MCF 10A (cell line): ENCODE results near the gene PRDM10. TPM values are rescaled to one million over a fixed set of nuclear protein-coding genes. Genes with fewer than 3 reads are reported as not detected.

Experiments
- BruUV-seq: library from RNA; stranded (reverse); fragments of 400-500 nt; replicated peaks from 2 replicates; lab custom pipeline; 2021; lab: Mats Ljungman, UMichigan
- CTCF ChIA-PET: fragments of 300-600 bp; sonication (Branson Sonifier 250); formaldehyde crosslinking; extraction: SDS; loops from one replicate; lab custom pipeline; 2021; ENCODE audit warnings: antibody characterized with exemption, inconsistent platforms; lab: Yijun Ruan, JAX
- POLR2A ChIA-PET: fragments of 300-600, 350-650 bp; sonication (Branson Sonifier 250); formaldehyde crosslinking; extraction: SDS; loops from one replicate; lab custom pipeline; 2020; ENCODE audit warnings: antibody characterized with exemption, inconsistent platforms; lab: Yijun Ruan, JAX
- DNase-seq: peaks from one replicate; pipeline ENCODE4 v3.0.0-alpha.2; 2018; ENCODE audit not compliant: unreplicated experiment
- H3K27ac Mint-ChIP-seq: one replicate; pipeline ENCODE4 v1.8.0; 2022; ENCODE audit warnings: mild to moderate bottlenecking, low read depth, mixed read lengths; ENCODE audit not compliant: unreplicated experiment
- H3K27me3 Mint-ChIP-seq: one replicate; pipeline ENCODE4 v1.8.0; 2022; ENCODE audit warnings: mixed read lengths; ENCODE audit not compliant: insufficient read depth, unreplicated experiment
- H3K36me3 Mint-ChIP-seq: one replicate; pipeline ENCODE4 v1.8.0; 2022; ENCODE audit warnings: mild to moderate bottlenecking, moderate library complexity, mixed read lengths; ENCODE audit not compliant: insufficient read depth, unreplicated experiment
- H3K4me1 Mint-ChIP-seq: one replicate; pipeline ENCODE4 v1.8.0; 2022; ENCODE audit warnings: mixed read lengths; ENCODE audit not compliant: insufficient read depth, unreplicated experiment
- H3K4me3 Mint-ChIP-seq: one replicate; pipeline ENCODE4 v1.8.0; 2022; ENCODE audit warnings: mild to moderate bottlenecking, moderate library complexity, mixed read lengths; ENCODE audit not compliant: unreplicated experiment
- H3K9me3 Mint-ChIP-seq: one replicate; pipeline ENCODE4 v1.8.0; 2022; ENCODE audit warnings: mixed read lengths; ENCODE audit not compliant: unreplicated experiment
- intact Hi-C: fragments of 100-400 bp; cut with micrococcal nuclease; formaldehyde crosslinking; loops from 2 replicates; pipeline ENCODE4 v1.14.1; 2022
- total RNA-seq: library from RNA; stranded (reverse); gene quantifications from 2 replicates; pipeline ENCODE4 v1.2.3, GENCODE V29; 2022
- TF ChIP-seq, protein P1 (sequence below): fragments of 200-600 bp; IDR thresholded peaks from one replicate; pipeline ENCODE4 v1.8.0; 2022; ENCODE audit warnings: antibody characterized with exemption, mild to moderate bottlenecking; ENCODE audit not compliant: unreplicated experiment

PRDM10 gene
- total RNA-seq, 1 experiment from 2014 or later, result 5.1 TPM

GRCh38 chr11:129917231-129917630 lies 85.4 kb downstream of the PRDM10 start:
- Mint-ChIP-seq H3K9me3 (no peaks in the 10 kb centered on the region), H3K27ac (no peak overlapping the region), H3K27me3 (no peaks in the 10 kb centered on the region), H3K36me3 (peaks cover 38% of the 10 kb centered on the region), H3K4me1 (no peaks in the 10 kb centered on the region), H3K4me3 (no peak overlapping the region)
- ChIA-PET POLR2A (no interaction called here), CTCF (interaction anchor here (0.5 to 1.1 kb wide), 3 partner anchors 13 to 132 kb away, joined by 3 to 5 read pairs (median 3); no protein-coding TSS in a partner anchor)
- no TSS peak for BruUV-seq
- intact Hi-C loops, result no loop called here
- TF ChIP-seq, protein P1, sequence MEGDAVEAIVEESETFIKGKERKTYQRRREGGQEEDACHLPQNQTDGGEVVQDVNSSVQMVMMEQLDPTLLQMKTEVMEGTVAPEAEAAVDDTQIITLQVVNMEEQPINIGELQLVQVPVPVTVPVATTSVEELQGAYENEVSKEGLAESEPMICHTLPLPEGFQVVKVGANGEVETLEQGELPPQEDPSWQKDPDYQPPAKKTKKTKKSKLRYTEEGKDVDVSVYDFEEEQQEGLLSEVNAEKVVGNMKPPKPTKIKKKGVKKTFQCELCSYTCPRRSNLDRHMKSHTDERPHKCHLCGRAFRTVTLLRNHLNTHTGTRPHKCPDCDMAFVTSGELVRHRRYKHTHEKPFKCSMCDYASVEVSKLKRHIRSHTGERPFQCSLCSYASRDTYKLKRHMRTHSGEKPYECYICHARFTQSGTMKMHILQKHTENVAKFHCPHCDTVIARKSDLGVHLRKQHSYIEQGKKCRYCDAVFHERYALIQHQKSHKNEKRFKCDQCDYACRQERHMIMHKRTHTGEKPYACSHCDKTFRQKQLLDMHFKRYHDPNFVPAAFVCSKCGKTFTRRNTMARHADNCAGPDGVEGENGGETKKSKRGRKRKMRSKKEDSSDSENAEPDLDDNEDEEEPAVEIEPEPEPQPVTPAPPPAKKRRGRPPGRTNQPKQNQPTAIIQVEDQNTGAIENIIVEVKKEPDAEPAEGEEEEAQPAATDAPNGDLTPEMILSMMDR, result no peak
- no peak for DNase-seq

GRCh38 chr11:129911298-129911697 lies 91.3 kb downstream of the PRDM10 start:
- no peak overlapping the region for H3K27ac Mint-ChIP-seq
- intact Hi-C loops, result no loop called here
- no peak for DNase-seq
- POLR2A ChIA-PET, result no interaction called here
- no peaks in the 10 kb centered on the region for H3K27me3 Mint-ChIP-seq
- TF ChIP-seq, protein P1, result no peak
- H3K4me1 Mint-ChIP-seq, result no peaks in the 10 kb centered on the region
- H3K36me3 Mint-ChIP-seq, result peaks cover 62% of the 10 kb centered on the region
- no TSS peak for BruUV-seq
- CTCF ChIA-PET, result interaction anchor here (0.7 to 1.3 kb wide), 2 partner anchors 18 to 98 kb away, joined by 3 to 6 read pairs; no protein-coding TSS in a partner anchor
- H3K9me3 Mint-ChIP-seq, result no peaks in the 10 kb centered on the region
- H3K4me3 Mint-ChIP-seq, result no peak overlapping the region

GRCh38 chr11:129910360-129910759 lies 92.3 kb downstream of the PRDM10 start:
- POLR2A ChIA-PET, result interaction anchor here (1.4 kb wide), 2 partner anchors 11 to 91 kb away, joined by 3 read pairs; no protein-coding TSS in a partner anchor
- no peak for DNase-seq
- no peak overlapping the region for H3K27ac Mint-ChIP-seq
- H3K4me3 Mint-ChIP-seq, result no peak overlapping the region
- H3K36me3 Mint-ChIP-seq, result peaks cover 62% of the 10 kb centered on the region
- TF ChIP-seq, protein P1, result no peak
- no peaks in the 10 kb centered on the region for H3K4me1 Mint-ChIP-seq
- H3K9me3 Mint-ChIP-seq, result no peaks in the 10 kb centered on the region
- BruUV-seq, result no TSS peak
- no peaks in the 10 kb centered on the region for H3K27me3 Mint-ChIP-seq
- CTCF ChIA-PET, result interaction anchor here (0.5 to 1.7 kb wide), 10 partner anchors 11 to 236 kb away, joined by 3 to 10 read pairs (median 4); no protein-coding TSS in a partner anchor
- intact Hi-C loops, result no loop called here

DNA sequence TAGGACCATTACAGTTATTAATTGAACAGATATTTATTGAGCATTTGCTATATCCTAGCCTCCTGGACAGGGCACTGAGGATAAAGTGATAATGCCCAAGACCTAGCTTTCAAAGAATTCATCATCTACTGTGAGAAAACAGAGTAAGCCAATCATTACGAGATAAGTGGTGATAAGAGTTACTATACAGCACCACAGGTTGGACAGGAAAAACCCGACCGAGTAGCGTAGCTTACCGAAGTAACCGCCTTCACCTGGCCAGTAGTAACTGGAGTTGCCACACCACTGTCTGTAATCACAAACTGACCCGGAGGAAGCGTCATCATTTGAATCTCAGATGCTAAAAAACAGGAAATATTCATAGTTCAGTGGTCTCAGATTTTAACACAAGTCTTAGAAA lies 97.2 kb downstream of the PRDM10 start:
- intact Hi-C loops, result no loop called here
- no TSS peak for BruUV-seq
- POLR2A ChIA-PET, result no interaction called here
- H3K4me3 Mint-ChIP-seq, result no peak overlapping the region
- no peak overlapping the region for H3K27ac Mint-ChIP-seq
- CTCF ChIA-PET, result interaction anchor here (1.0 to 1.5 kb wide), 2 partner anchors 87 to 120 kb away, joined by 4 to 5 read pairs; no protein-coding TSS in a partner anchor
- no peaks in the 10 kb centered on the region for H3K9me3 Mint-ChIP-seq
- no peaks in the 10 kb centered on the region for H3K4me1 Mint-ChIP-seq
- DNase-seq, result no peak
- H3K36me3 Mint-ChIP-seq, result peaks cover 51% of the 10 kb centered on the region
- TF ChIP-seq, protein P1, result no peak
- H3K27me3 Mint-ChIP-seq, result no peaks in the 10 kb centered on the region
